Measurements from ENCODE around the gene COTL1.

GRCh38 chr16:84657229-84657837, 39.5 kb upstream of the COTL1 start:
- TF ChIP-seq, protein P1, sequence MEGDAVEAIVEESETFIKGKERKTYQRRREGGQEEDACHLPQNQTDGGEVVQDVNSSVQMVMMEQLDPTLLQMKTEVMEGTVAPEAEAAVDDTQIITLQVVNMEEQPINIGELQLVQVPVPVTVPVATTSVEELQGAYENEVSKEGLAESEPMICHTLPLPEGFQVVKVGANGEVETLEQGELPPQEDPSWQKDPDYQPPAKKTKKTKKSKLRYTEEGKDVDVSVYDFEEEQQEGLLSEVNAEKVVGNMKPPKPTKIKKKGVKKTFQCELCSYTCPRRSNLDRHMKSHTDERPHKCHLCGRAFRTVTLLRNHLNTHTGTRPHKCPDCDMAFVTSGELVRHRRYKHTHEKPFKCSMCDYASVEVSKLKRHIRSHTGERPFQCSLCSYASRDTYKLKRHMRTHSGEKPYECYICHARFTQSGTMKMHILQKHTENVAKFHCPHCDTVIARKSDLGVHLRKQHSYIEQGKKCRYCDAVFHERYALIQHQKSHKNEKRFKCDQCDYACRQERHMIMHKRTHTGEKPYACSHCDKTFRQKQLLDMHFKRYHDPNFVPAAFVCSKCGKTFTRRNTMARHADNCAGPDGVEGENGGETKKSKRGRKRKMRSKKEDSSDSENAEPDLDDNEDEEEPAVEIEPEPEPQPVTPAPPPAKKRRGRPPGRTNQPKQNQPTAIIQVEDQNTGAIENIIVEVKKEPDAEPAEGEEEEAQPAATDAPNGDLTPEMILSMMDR (conservative IDR thresholded peaks at IDR 0.05; ENCODE audit: low read length), result no peak
- no peak for TF ChIP-seq EZH2phosphoT487 (IDR thresholded peaks at IDR 0.05; ENCODE audit: borderline replicate concordance, low read depth, low read length)

Measured in OCI-LY7 (cell line).